ENCODE measurements around the gene TTLL7. TPM values are rescaled to one million over a fixed set of nuclear protein-coding genes. Genes with fewer than 3 reads are reported as not detected.

The TTLL7 gene
- total RNA-seq, 4 donors from 2014 or later: 8.4 to 21.6 (median 12.0) TPM

DNA sequence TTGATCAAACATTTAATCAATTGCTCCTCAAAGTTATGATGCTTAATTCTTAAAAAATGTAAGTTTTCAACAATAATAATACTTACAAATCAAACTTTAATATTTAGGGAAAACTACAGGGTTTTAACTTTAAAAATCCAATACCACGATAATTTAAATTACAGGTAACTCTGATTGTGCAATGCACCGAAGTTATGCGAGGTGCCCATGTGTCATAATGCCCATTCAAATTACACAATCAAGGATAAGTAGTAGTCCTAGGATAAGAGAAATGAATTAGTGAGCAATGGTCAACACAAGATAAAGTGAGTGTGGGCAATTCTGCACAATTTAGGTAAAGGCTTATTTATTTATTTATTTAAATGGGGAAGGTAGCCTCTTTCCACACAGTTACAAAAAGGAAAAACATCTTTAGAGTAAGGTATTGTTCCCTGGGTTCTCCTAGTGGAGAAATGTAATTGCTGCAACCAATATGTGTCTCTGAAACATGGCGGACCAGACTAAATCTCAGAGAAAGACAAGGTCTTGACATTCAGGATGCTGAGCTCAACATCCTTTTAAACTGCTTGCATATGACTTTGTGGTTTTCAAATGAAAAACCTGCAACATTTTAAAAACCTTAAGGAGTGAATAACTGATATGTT, 164.2 kb downstream of the TTLL7 start:
- no peaks in the 10 kb centered on the region for H3K36me3 ChIP-seq
- no peak for DNase-seq (ENCODE audit: low spot score in 2 of 2)
- no peak overlapping the region for H3K4me3 ChIP-seq
- 96 to 97% methylated on average over 4 of the region's 4 CpGs for WGBS, 2 donors
- H3K27me3 ChIP-seq: no peaks in the 10 kb centered on the region
- no peaks in the 10 kb centered on the region for H3K4me1 ChIP-seq
- no peaks in the 10 kb centered on the region for H3K9me3 ChIP-seq
- no peak overlapping the region for H3K27ac ChIP-seq
- TF ChIP-seq POLR2A (IDR thresholded peaks at IDR 0.05) (no peak), EP300 (IDR thresholded peaks at IDR 0.05) (no peak)
- TF ChIP-seq, protein P1, sequence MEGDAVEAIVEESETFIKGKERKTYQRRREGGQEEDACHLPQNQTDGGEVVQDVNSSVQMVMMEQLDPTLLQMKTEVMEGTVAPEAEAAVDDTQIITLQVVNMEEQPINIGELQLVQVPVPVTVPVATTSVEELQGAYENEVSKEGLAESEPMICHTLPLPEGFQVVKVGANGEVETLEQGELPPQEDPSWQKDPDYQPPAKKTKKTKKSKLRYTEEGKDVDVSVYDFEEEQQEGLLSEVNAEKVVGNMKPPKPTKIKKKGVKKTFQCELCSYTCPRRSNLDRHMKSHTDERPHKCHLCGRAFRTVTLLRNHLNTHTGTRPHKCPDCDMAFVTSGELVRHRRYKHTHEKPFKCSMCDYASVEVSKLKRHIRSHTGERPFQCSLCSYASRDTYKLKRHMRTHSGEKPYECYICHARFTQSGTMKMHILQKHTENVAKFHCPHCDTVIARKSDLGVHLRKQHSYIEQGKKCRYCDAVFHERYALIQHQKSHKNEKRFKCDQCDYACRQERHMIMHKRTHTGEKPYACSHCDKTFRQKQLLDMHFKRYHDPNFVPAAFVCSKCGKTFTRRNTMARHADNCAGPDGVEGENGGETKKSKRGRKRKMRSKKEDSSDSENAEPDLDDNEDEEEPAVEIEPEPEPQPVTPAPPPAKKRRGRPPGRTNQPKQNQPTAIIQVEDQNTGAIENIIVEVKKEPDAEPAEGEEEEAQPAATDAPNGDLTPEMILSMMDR (IDR thresholded peaks at IDR 0.05): no peak

DNA sequence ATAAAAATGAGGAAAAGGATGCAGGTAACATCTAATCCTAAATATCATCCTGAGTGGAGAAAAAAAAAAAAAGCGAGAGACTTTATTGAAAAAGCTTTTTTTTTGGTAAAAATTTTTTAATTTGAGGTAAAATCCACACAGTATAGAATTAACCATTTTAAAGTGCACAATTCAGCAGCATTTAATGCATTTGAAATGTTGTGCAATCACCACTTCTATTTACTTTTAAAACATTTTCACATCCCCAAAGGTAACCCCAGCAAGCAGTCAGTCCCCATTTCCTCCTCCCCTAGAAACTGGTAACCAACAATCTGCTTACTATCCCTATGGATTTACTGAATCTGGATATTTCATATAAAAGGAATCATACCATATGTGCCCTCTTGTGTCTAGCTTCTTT, 166.7 kb downstream of the TTLL7 start:
- TF ChIP-seq, protein P1 (IDR thresholded peaks at IDR 0.05): no peak
- TF ChIP-seq EP300 (IDR thresholded peaks at IDR 0.05) (no peak), POLR2A (IDR thresholded peaks at IDR 0.05) (no peak)
- Histone ChIP-seq H3K4me1 (no peaks in the 10 kb centered on the region), H3K9me3 (no peaks in the 10 kb centered on the region), H3K4me3 (no peak overlapping the region), H3K27ac (no peak overlapping the region), H3K27me3 (no peaks in the 10 kb centered on the region), H3K36me3 (no peaks in the 10 kb centered on the region)
- WGBS, 2 donors: 96 to 100% methylated on average over 1 of the region's 1 CpG
- DNase-seq (ENCODE audit: low spot score in 2 of 2): no peak

DNA sequence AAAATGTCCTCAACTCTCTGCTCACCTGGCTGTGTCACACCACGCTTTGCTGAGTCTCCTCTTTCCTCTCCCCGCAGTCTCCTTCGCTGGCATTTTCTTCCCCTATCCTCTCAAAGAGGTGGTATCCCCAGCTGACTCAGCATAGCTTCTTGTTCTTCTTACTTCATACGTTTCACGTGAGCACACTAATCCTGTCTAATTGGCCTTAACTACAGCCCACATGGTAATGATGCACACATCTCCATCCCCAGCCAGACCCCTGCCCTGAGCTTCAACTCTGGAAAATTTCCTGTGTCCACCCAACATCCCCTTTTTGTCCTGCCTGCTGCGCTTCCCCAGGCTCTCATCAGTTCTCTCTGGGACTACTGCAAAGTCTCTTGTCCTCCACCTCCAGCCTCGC, 169.8 kb downstream of the TTLL7 start:
- no peaks in the 10 kb centered on the region for H3K4me1 ChIP-seq
- 93 to 96% methylated on average over 7 of the region's 7 CpGs for WGBS, 2 donors
- H3K36me3 ChIP-seq: no peaks in the 10 kb centered on the region
- H3K9me3 ChIP-seq: peaks cover 0 to 4% (median 0%) of the 10 kb centered on the region in 4 donors
- TF ChIP-seq POLR2A (IDR thresholded peaks at IDR 0.05) (no peak), EP300 (IDR thresholded peaks at IDR 0.05) (no peak)
- TF ChIP-seq, protein P1 (IDR thresholded peaks at IDR 0.05): no peak
- no peak for DNase-seq (ENCODE audit: low spot score in 2 of 2)
- no peaks in the 10 kb centered on the region for H3K27me3 ChIP-seq
- no peak overlapping the region for H3K27ac ChIP-seq
- H3K4me3 ChIP-seq: no peak overlapping the region

DNA sequence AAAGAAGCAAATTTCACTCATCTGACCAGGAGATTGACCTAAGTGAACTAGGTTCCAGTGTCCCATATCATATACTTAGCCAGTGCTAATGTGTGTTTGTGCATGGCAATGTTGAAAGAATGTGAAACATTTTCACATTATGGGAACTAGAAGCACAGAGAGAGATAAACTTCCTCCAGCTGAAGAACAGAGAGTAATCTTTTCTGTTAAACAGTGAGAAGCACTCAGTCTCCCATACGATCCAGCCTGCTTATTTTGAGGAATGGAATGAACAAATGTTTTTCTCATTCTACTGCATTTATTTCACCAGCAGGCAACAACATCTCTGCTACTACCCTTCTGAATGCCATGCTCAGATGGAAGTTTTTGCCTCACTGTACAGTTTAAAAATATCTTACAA, 170.5 kb downstream of the TTLL7 start:
- 38 to 50% methylated on average over 1 of the region's 1 CpG for WGBS, 2 donors
- no peak overlapping the region for H3K27ac ChIP-seq
- H3K4me1 ChIP-seq: no peaks in the 10 kb centered on the region
- no peak for DNase-seq (ENCODE audit: low spot score in 2 of 2)
- no peaks in the 10 kb centered on the region for H3K27me3 ChIP-seq
- no peaks in the 10 kb centered on the region for H3K36me3 ChIP-seq
- TF ChIP-seq, protein P1 (IDR thresholded peaks at IDR 0.05): no peak
- no peak for TF ChIP-seq EP300 (IDR thresholded peaks at IDR 0.05)
- TF ChIP-seq POLR2A (IDR thresholded peaks at IDR 0.05): no peak
- H3K9me3 ChIP-seq: peaks cover 0 to 4% (median 0%) of the 10 kb centered on the region in 4 donors
- no peak overlapping the region for H3K4me3 ChIP-seq

DNA sequence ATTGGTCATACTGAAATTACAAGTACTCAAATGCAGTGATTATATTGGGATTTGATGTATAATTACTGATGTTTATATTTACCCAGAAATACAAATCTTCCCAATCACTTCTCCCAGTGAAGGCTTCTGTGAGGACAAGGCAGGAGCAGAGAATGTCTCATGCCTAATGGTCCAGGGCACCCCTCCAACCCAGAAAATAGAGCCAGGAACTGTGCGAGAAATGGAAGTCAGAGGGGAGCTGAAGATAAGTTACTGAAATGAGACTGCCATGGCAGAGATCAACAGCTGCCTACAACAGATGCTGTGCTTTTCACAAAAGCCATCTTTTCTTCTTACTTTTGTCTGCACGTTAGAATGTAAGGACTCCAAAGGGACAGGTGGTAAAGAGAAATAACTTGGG, 171.2 kb downstream of the TTLL7 start:
- Histone ChIP-seq H3K4me3 (no peak overlapping the region), H3K27me3 (no peaks in the 10 kb centered on the region), H3K27ac (no peak overlapping the region), H3K36me3 (no peaks in the 10 kb centered on the region), H3K4me1 (no peaks in the 10 kb centered on the region), H3K9me3 (peaks cover 0 to 4% (median 0%) of the 10 kb centered on the region in 4 donors)
- no peak for DNase-seq (ENCODE audit: low spot score in 2 of 2)
- no peak for TF ChIP-seq POLR2A (IDR thresholded peaks at IDR 0.05)
- TF ChIP-seq, protein P1 (IDR thresholded peaks at IDR 0.05): no peak
- TF ChIP-seq EP300 (IDR thresholded peaks at IDR 0.05): no peak
- WGBS, 2 donors: 79 to 91% methylated on average over 2 of the region's 2 CpGs

All from tibial nerve (tissue), 4 donors.